Liver (tissue), 9 donors: ENCODE data around the gene RAB6B. TPM values are rescaled to one million over a fixed set of nuclear protein-coding genes. Genes with fewer than 3 reads are reported as not detected.

ENCODE experiments used
- DNase-seq: peaks from one replicate; pipeline ENCODE4 v3.0.0-alpha.2; 2017; ENCODE audit warnings: low spot score
- H3K27ac ChIP-seq, 2 donors: one replicate each; pipeline ENCODE4 v1.7.0; 2013; ENCODE audit warnings: inconsistent platforms in 2 of 2, low read length in 2 of 2, control low read depth in 1 of 2, low read depth in 1 of 2, mild to moderate bottlenecking in 1 of 2
- H3K27me3 ChIP-seq, 4 donors: one replicate each; pipeline versions ENCODE4 v1.6.1 to v1.7.0; 2013; ENCODE audit warnings: low read length in 3 of 4, inconsistent platforms in 1 of 4, mild to moderate bottlenecking in 1 of 4, moderate library complexity in 1 of 4; ENCODE audit not compliant: control insufficient read depth in 4 of 4, insufficient read depth in 4 of 4
- H3K36me3 ChIP-seq, 4 donors: one replicate each; pipeline versions ENCODE4 v1.6.1 to v1.7.0; 2013; ENCODE audit warnings: low read length in 3 of 4, mild to moderate bottlenecking in 3 of 4, low read depth in 1 of 4, moderate library complexity in 1 of 4; ENCODE audit not compliant: control insufficient read depth in 4 of 4, insufficient read depth in 3 of 4
- H3K4me1 ChIP-seq, 4 donors: one replicate each; pipeline versions ENCODE4 v1.6.1 to v1.7.0; 2013; ENCODE audit warnings: low read length in 3 of 4, mild to moderate bottlenecking in 3 of 4, moderate library complexity in 1 of 4; ENCODE audit not compliant: control insufficient read depth in 4 of 4, insufficient read depth in 4 of 4
- H3K4me3 ChIP-seq, 3 donors: one replicate each; pipeline versions ENCODE4 v1.6.1 to v1.7.0; 2013; ENCODE audit warnings: low read length in 3 of 3, control low read depth in 1 of 3, low read depth in 1 of 3, mild to moderate bottlenecking in 1 of 3
- H3K9ac ChIP-seq, 2 donors: one replicate each; pipeline ENCODE4 v1.7.0; 2013; ENCODE audit warnings: low read length in 2 of 2, mild to moderate bottlenecking in 2 of 2, moderate library complexity in 2 of 2, control low read depth in 1 of 2, low read depth in 1 of 2
- H3K9me3 ChIP-seq, 4 donors: one replicate each; pipeline versions ENCODE4 v1.6.1 to v1.7.0; 2013; ENCODE audit warnings: low read length in 3 of 4; ENCODE audit not compliant: control insufficient read depth in 4 of 4
- ATF3 ChIP-seq: IDR thresholded peaks from 2 replicates; pipeline ENCODE4 v1.6.1; 2016; ENCODE audit warnings: antibody characterized with exemption
- CTCF ChIP-seq: fragments of 150-350 bp; IDR thresholded peaks from 2 replicates; pipeline ENCODE4 v1.5.1; 2017; ENCODE audit warnings: improper control_type of control experiment, low read depth, low read length; ENCODE audit not compliant: missing input control
- EGR1 ChIP-seq, 2 donors: IDR thresholded peaks; 2 replicates each; pipeline ENCODE4 v1.6.1; 2016 to 2018; ENCODE audit warnings: antibody characterized with exemption in 2 of 2, low read depth in 2 of 2
- FOXA1 ChIP-seq: IDR thresholded peaks from 2 replicates; pipeline ENCODE4 v1.6.1; 2016; ENCODE audit warnings: antibody characterized with exemption
- FOXA2 ChIP-seq: IDR thresholded peaks from 2 replicates; pipeline ENCODE4 v1.6.1; 2016; ENCODE audit warnings: antibody characterized with exemption
- GABPA ChIP-seq, 2 donors: IDR thresholded peaks in 1 of 2; conservative IDR thresholded peaks in 1 of 2; 2 replicates each; pipeline ENCODE4 v1.6.1; 2016; ENCODE audit warnings: antibody characterized with exemption in 2 of 2, mild to moderate bottlenecking in 1 of 2, moderate library complexity in 1 of 2
- HNF4A ChIP-seq, 2 donors: conservative IDR thresholded peaks; 2 replicates each; pipeline ENCODE4 v1.6.1; 2016; ENCODE audit warnings: antibody characterized with exemption in 2 of 2, mild to moderate bottlenecking in 2 of 2
- HNF4G ChIP-seq: IDR thresholded peaks from 2 replicates; pipeline ENCODE4 v1.6.1; 2016; ENCODE audit warnings: antibody characterized with exemption
- JUND ChIP-seq, 2 donors: IDR thresholded peaks; 2 replicates each; pipeline ENCODE4 v1.6.1; 2016; ENCODE audit warnings: antibody characterized with exemption in 2 of 2
- MAX ChIP-seq: IDR thresholded peaks from 2 replicates; pipeline ENCODE4 v1.6.1; 2016; ENCODE audit warnings: antibody characterized with exemption
- NR2F2 ChIP-seq: IDR thresholded peaks from 2 replicates; pipeline ENCODE4 v1.6.1; 2016; ENCODE audit warnings: antibody characterized with exemption
- RAD21 ChIP-seq, 2 donors: IDR thresholded peaks; 2 replicates each; pipeline ENCODE4 v1.6.1; 2016; ENCODE audit warnings: antibody characterized with exemption in 2 of 2, mild to moderate bottlenecking in 2 of 2
- REST ChIP-seq: IDR thresholded peaks from 2 replicates; pipeline ENCODE4 v1.6.1; 2016; ENCODE audit warnings: antibody characterized with exemption, mild to moderate bottlenecking
- RXRA ChIP-seq, 2 donors: IDR thresholded peaks; 2 replicates each; pipeline ENCODE4 v1.6.1; 2017 to 2018; ENCODE audit warnings: antibody characterized with exemption in 2 of 2, mild to moderate bottlenecking in 1 of 2
- SP1 ChIP-seq: IDR thresholded peaks from 2 replicates; pipeline ENCODE4 v1.6.1; 2018; ENCODE audit warnings: antibody characterized with exemption, mild to moderate bottlenecking
- TAF1 ChIP-seq: conservative IDR thresholded peaks from 2 replicates; pipeline ENCODE4 v1.6.1; 2016; ENCODE audit warnings: antibody characterized with exemption, mild to moderate bottlenecking
- YY1 ChIP-seq: IDR thresholded peaks from 2 replicates; pipeline ENCODE4 v1.6.1; 2016; ENCODE audit warnings: antibody characterized with exemption, mild to moderate bottlenecking
- ZBTB33 ChIP-seq: IDR thresholded peaks from 2 replicates; pipeline ENCODE4 v1.6.1; 2016; ENCODE audit warnings: antibody characterized with exemption
- WGBS: extraction: QIAGEN DNeasy Blood & Tissue Kit; methylation state at CpG from one replicate; pipeline ENCODE4 v1.1.7; 2013; 5-methylcytosine and 5-hydroxymethylcytosine counted together
- polyA plus RNA-seq, 2 donors: library from polyadenylated mRNA; stranded (reverse) in 1 of 2; unstranded in 1 of 2; fragments of 200-250 nt in 1 of 2; fragments of >200 nt in 1 of 2; fragmentation: Nextera tagmentation in 1 of 2; extraction: Ambion mirVana in 1 of 2; gene quantifications; one replicate each; pipeline versions ENCODE4 v1.2.1 to v1.2.3, GENCODE V29; 2013 to 2015
- total RNA-seq, 2 donors: library from RNA; depleted of rRNA; stranded (reverse); fragments of >200 nt; gene quantifications; one replicate each; pipeline ENCODE4 v1.2.3, GENCODE V29; 2014
- donor health status: healthy.
- donor health status: healthy.
- donor health status: healthy.
- donor health status: healthy.
- donor health status: healthy.

Gene RAB6B
- total and polyA plus RNA-seq, 4 donors: 0.08 to 2.8 (median 0.28) TPM

- no peaks in the 10 kb centered on the region for H3K36me3 ChIP-seq
- H3K4me3 ChIP-seq: no peak overlapping the region
- no peaks in the 10 kb centered on the region for H3K9me3 ChIP-seq
- no peak overlapping the region for H3K27ac ChIP-seq
- TF ChIP-seq FOXA1 (no peak), ATF3 (no peak), YY1 (no peak), RAD21 (IDR thresholded peaks at IDR 0.05) (no peak), GABPA (IDR thresholded peaks at IDR 0.05 in 1 of 2, conservative IDR thresholded peaks at IDR 0.05 in 1 of 2) (no peak), HNF4G (no peak), MAX (no peak), JUND (IDR thresholded peaks at IDR 0.05) (no peak), HNF4A (conservative IDR thresholded peaks at IDR 0.05) (no peak), SP1 (no peak), CTCF (no peak), RXRA (IDR thresholded peaks at IDR 0.05) (no peak), FOXA2 (no peak), TAF1 (no peak), ZBTB33 (no peak), NR2F2 (no peak), REST (no peak), EGR1 (IDR thresholded peaks at IDR 0.05; ENCODE audit: low read depth in 2 of 2) (no peak)
- H3K27me3 ChIP-seq: no peaks in the 10 kb centered on the region
- no peak for DNase-seq
- H3K4me1 ChIP-seq: peaks cover 3 to 10% (median 10%) of the 10 kb centered on the region in 4 donors
- WGBS: 83% methylated on average over 20 of the region's 20 CpGs
- H3K9ac ChIP-seq: no peak overlapping the region
Measured at GRCh38 chr3:133928136-133928893, 32.6 kb upstream of the RAB6B start.
